Heart right ventricle (tissue), 16 donors: ENCODE measurements around the gene ASMTL. TPM values are rescaled to one million over a fixed set of nuclear protein-coding genes. Genes with fewer than 3 reads are reported as not detected.

Experiments used
- ATAC-seq, 8 donors: fragments of 200-7000 bp; cut with Tn5 transposase; one replicate each; pipeline ENCODE4 v1.9.1; 2020; ENCODE audit warnings: mild to moderate bottlenecking in 8 of 8, moderate library complexity in 8 of 8, moderate number of reproducible peaks in 1 of 8
- DNase-seq, 2 donors: peaks; one replicate each; pipeline ENCODE4 v3.0.0-alpha.2; 2020
- H3K27ac ChIP-seq, 10 donors: fragments of 200-600 bp; sonication (generic) in 2 of 10; one replicate each; pipeline versions ENCODE4 v1.5.0 to v1.8.0; 2020 to 2022; ENCODE audit warnings: mild to moderate bottlenecking in 3 of 10
- H3K27me3 ChIP-seq, 7 donors: fragments of 200-600 bp; one replicate each; pipeline ENCODE4 v1.8.0; 2021 to 2022; ENCODE audit warnings: mild to moderate bottlenecking in 2 of 7
- H3K36me3 ChIP-seq, 9 donors: fragments of 200-600 bp; sonication (generic) in 1 of 9; one replicate each; pipeline versions ENCODE4 v1.5.0 to v1.8.0; 2020 to 2022; ENCODE audit warnings: mild to moderate bottlenecking in 2 of 9
- H3K4me1 ChIP-seq, 9 donors: fragments of 200-600 bp; sonication (generic) in 1 of 9; one replicate each; pipeline versions ENCODE4 v1.5.0 to v1.8.0; 2020 to 2022; ENCODE audit warnings: mild to moderate bottlenecking in 4 of 9
- H3K4me3 ChIP-seq, 10 donors: fragments of 200-600 bp; sonication (generic) in 2 of 10; one replicate each; pipeline versions ENCODE4 v1.5.0 to v1.8.0; 2020 to 2022; ENCODE audit warnings: mild to moderate bottlenecking in 7 of 10, moderate library complexity in 2 of 10
- H3K9me3 ChIP-seq, 11 donors: fragments of 200-600 bp in 10 of 11; sonication (generic) in 2 of 11; one replicate each; pipeline versions ENCODE4 v1.5.0 to v1.8.0; 2013 to 2022; ENCODE audit warnings: mild to moderate bottlenecking in 2 of 11, control low read depth in 1 of 11, moderate library complexity in 1 of 11
- WGBS, 2 donors: extraction: QIAGEN DNeasy Blood & Tissue Kit; methylation state at CpG; one replicate each; pipeline ENCODE4 v1.1.7; 2013; ENCODE audit warnings: inconsistent platforms in 1 of 2; 5-methylcytosine and 5-hydroxymethylcytosine counted together
- intact Hi-C, 10 donors: fragments of 100-400 bp; cut with DNase I; formaldehyde crosslinking; loops; one replicate each; pipeline versions ENCODE4 v1.11.1 to v1.14.2; 2022
- polyA plus RNA-seq, 2 donors: library from polyadenylated mRNA; stranded (reverse); fragments of 200-250 nt; gene quantifications; one replicate each; pipeline ENCODE4 v1.2.3, GENCODE V29; 2013
- total RNA-seq, 10 donors: library from RNA; stranded (reverse); fragmentation: NEBNext Ultra II Directional in 3 of 10; extraction: Animal tissue kit (Norgen Biotek cat#: 25700) in 3 of 10; gene quantifications; one replicate each; pipeline versions ENCODE4 v1.2.1 to v1.2.4, GENCODE V29; 2021 to 2023
- TF ChIP-seq, protein P1 (sequence below), 9 donors: fragments of 200-600 bp; sonication (generic) in 2 of 9; IDR thresholded peaks; one replicate each; pipeline versions ENCODE4 v1.5.0 to v1.8.0; 2021 to 2022; ENCODE audit warnings: antibody characterized with exemption in 9 of 9, mild to moderate bottlenecking in 5 of 9, moderate library complexity in 1 of 9
- donor health status: Arrhythmogenic right ventricular cardiomyopathy.
- donor health status: ischemic (EF 13 %, LVEDD 7.1; RV severe dilation, severe dysfunction).
- donor health status: healthy with polysubstance abuse.
- donor health status: DM: no; HTN: yes; CAD: no.
- donor health status: DM: no; HTN: no; CAD: no.
- donor health status: ischemic (EF 25% LVEDD 6.9; RV normal size, moderate dysfunction).
- donor health status: ischemic (EF 25% LVEDD 5.7; RV mildly dilated, moderate dysfunction).
- donor health status: healthy.
- donor health status: DM: yes; HTN: yes; CAD: no.
- donor health status: Ischemic cardiomyopathy.
- donor health status: ischemic (EF 35%, LVEDD 5.7; RV mildly dilated, moderate dysfunction).
- donor health status: nonischemic (EF 11% LVEDD 7.7; RV severe dilation, severe dysfunction).
- donor health status: DM: yes; HTN: yes; CAD: no.
- donor health status: PGD.
- donor health status: ischemic (EF 29% LVEDD 5.4; RV normal size, mild dysfunction).
- donor health status: nonischemic (EF 23%, LVEDD 6.1; RV moderate dilation, normal function).

ASMTL gene
- total and polyA plus RNA-seq, 12 donors = 16.6 to 50.6 (median 38.3) TPM

DNA sequence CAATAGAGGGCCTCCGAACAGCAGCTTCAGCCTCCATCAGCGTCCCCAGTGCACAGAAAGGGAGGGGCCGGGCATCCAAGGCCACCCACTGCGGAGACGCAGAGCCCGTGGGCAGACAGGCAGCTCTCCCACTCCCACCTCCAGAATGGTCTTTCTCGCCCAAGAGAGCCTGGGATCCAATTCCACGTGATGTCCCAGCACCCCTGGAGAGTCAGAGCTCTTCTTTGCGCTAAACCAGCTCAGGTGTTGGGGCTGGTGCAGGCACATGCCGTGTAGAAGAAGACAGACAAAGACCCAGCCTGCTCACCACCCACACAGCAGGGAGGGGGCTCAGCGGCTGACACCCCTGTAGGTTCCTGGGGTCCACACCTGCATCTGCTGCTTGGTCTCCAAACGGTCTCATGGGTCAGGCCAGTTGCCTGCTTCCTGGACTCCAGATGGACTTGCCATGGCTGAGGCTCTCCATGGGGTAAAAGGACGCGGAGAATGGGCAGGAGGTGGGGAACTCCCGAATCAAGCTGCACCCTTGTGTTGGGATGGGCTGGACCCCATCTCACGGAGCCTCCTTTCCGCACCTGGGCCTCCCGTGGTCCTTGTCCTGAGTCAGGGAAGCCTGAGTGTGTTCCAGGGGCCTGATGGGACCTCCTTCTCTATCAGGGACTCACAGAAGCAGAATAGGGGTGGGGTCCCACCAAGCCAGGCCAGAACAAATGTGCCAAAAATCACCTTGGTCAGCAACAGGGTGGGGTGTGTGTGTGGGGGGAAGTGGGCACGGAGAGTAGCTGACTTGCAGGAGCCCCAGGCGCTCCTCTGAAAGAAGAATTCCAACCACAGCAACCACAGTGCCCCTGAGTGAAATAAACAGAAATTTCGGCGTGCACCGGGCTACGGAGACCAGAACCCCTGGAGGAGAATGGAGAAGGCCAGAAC, 11.6 kb upstream of the ASMTL start:
- H3K4me1 ChIP-seq = peaks cover 0 to 39% (median 7%) of the 10 kb centered on the region in 9 donors
- H3K36me3 ChIP-seq = peaks cover 0 to 21% (median 0%) of the 10 kb centered on the region in 9 donors
- DNase-seq = peak in 1 of 2 donors; percentile 3
- H3K27ac ChIP-seq = peak overlapping the region in 6 of 10 donors; percentile 76 to 88 (median 82)
- no peak overlapping the region for H3K4me3 ChIP-seq
- TF ChIP-seq, protein P1, sequence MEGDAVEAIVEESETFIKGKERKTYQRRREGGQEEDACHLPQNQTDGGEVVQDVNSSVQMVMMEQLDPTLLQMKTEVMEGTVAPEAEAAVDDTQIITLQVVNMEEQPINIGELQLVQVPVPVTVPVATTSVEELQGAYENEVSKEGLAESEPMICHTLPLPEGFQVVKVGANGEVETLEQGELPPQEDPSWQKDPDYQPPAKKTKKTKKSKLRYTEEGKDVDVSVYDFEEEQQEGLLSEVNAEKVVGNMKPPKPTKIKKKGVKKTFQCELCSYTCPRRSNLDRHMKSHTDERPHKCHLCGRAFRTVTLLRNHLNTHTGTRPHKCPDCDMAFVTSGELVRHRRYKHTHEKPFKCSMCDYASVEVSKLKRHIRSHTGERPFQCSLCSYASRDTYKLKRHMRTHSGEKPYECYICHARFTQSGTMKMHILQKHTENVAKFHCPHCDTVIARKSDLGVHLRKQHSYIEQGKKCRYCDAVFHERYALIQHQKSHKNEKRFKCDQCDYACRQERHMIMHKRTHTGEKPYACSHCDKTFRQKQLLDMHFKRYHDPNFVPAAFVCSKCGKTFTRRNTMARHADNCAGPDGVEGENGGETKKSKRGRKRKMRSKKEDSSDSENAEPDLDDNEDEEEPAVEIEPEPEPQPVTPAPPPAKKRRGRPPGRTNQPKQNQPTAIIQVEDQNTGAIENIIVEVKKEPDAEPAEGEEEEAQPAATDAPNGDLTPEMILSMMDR (IDR thresholded peaks at IDR 0.05) = no peak
- H3K27me3 ChIP-seq = peaks cover 0 to 31% (median 12%) of the 10 kb centered on the region in 7 donors
- intact Hi-C loops = no loop called here
- ATAC-seq = no peak
- WGBS, 2 donors = 83 to 85% methylated on average over 24 of the region's 24 CpGs
- no peaks in the 10 kb centered on the region for H3K9me3 ChIP-seq

DNA sequence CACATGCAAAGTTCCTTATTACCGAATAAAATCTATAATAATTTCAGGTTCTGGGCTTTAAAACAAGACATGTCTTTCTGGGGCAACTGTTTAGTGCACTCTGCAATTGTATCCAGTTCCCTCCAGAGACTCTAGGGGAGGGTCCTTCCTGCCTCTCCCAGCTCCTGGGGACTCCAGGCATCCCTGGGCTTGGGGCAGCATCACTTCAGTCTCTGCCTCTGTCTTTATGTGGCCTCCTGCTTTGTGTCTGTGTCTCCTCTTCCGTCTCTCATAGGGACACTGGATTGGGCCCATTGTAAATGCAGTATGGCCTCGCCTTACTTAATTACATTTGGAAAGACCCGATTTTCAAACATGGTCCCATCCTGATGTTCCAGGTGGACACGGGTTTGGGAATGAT, 10.9 kb upstream of the ASMTL start:
- WGBS, 2 donors = 74 to 81% methylated on average over 5 of the region's 5 CpGs
- peaks cover 0 to 39% (median 7%) of the 10 kb centered on the region in 9 donors for H3K4me1 ChIP-seq
- ATAC-seq = no peak
- peak in 1 of 2 donors; percentile 1 for DNase-seq
- peaks cover 0 to 21% (median 0%) of the 10 kb centered on the region in 9 donors for H3K36me3 ChIP-seq
- TF ChIP-seq, protein P1 (IDR thresholded peaks at IDR 0.05) = no peak
- H3K27me3 ChIP-seq = peaks cover 0 to 29% (median 12%) of the 10 kb centered on the region in 7 donors
- H3K4me3 ChIP-seq = no peak overlapping the region
- H3K27ac ChIP-seq = peak overlapping the region in 8 of 10 donors; percentile 68 to 88 (median 82)
- intact Hi-C loops = loop anchor here in 1 of 10 donors (2.0 kb wide), 1 partner anchor 23 kb away; no protein-coding TSS in a partner anchor
- H3K9me3 ChIP-seq = no peaks in the 10 kb centered on the region

DNA sequence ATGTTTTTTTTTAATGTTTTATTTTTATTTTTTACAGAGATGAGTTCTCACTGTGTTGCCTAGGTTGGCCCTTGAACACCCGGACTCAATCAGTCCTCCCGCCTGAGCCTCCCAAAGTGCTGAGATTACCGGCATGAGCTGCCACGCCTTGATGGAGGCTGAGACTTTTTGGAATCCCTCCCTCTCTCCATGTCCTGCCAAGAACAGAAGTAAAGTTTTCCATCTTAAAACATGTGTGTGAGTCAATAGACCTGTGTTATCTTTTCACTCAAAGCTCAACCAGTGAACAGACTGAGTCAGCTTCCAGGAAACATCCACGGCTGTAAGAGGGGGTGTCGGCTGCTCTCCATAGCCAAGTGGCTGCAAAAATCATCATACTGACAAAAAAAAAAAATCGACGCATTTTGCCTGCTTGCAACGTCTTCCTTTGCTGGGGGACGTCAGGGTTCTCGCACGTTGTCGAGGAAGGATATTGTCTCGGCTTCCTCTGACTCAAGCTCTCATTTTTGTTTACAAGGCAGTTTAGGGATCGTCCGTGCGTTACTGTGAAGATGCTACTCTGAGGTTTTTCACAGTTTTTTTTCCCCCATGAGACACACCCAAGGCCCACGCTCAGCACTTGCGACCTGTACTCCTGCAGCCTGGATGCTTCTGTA, 10.0 kb upstream of the ASMTL start:
- TF ChIP-seq, protein P1 (IDR thresholded peaks at IDR 0.05) = no peak
- H3K4me1 ChIP-seq = peaks cover 0 to 32% (median 7%) of the 10 kb centered on the region in 9 donors
- peak overlapping the region; percentile 61 to 88 (median 78) for H3K27ac ChIP-seq
- intact Hi-C loops = loop anchor here in 1 of 10 donors (2.0 kb wide), 1 partner anchor 24 kb away; no protein-coding TSS in a partner anchor
- WGBS, 2 donors = 43 to 49% methylated on average over 19 of the region's 19 CpGs
- H3K4me3 ChIP-seq = peak overlapping the region in 1 of 10 donors; percentile 10
- DNase-seq = peak in 1 of 2 donors; percentile 66
- no peaks in the 10 kb centered on the region for H3K9me3 ChIP-seq
- H3K27me3 ChIP-seq = peaks cover 0 to 23% (median 12%) of the 10 kb centered on the region in 7 donors
- peaks cover 0 to 21% (median 0%) of the 10 kb centered on the region in 9 donors for H3K36me3 ChIP-seq
- ATAC-seq = peak; percentile 80 to 93 (median 92)

DNA sequence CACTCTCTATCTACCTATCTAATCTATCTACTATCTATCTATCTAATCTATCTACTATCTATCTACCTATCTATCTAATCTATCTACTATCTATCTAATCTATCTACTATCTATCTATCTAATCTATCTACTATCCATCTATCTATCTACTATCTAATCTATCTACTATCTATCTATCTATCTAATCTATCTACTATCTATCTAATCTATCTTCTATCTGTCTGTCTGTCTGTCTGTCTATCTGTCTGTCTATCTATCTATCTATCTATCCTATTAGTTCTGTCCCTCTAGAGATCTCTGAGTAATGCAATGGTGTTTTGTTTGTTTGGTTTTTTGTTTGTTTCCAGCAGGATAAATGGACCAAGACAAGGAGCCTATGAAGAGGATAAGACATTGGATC, 9.4 kb upstream of the ASMTL start:
- Histone ChIP-seq H3K36me3 (peaks cover 0 to 21% (median 0%) of the 10 kb centered on the region in 9 donors), H3K4me1 (peaks cover 0 to 28% (median 7%) of the 10 kb centered on the region in 9 donors), H3K27ac (peak overlapping the region in 8 of 10 donors; percentile 38 to 87 (median 67)), H3K27me3 (peaks cover 0 to 23% (median 12%) of the 10 kb centered on the region in 7 donors), H3K9me3 (no peaks in the 10 kb centered on the region), H3K4me3 (no peak overlapping the region)
- ATAC-seq (no peak), DNase-seq (no peak)
- TF ChIP-seq, protein P1 (IDR thresholded peaks at IDR 0.05) = no peak
- intact Hi-C loops = loop anchor here in 1 of 10 donors (2.0 kb wide), 1 partner anchor 25 kb away; no protein-coding TSS in a partner anchor
